Activated CD8-positive, alpha-beta T cell treated with anti-CD3 and anti-CD28 coated beads, Interleukin-2, amount 10 ng/mL, durations not matched to agents 7 days and 5 days (primary cell): ENCODE data around the gene CPNE2. TPM values are rescaled to one million over a fixed set of nuclear protein-coding genes. Genes with fewer than 3 reads are reported as not detected.

Experiments used
- ATAC-seq: fragments of 150-1000 bp; cut with Tn5 transposase; one replicate; pipeline ENCODE4 v1.10.0; 2021; ENCODE audit warnings: moderate library complexity
- CTCF ChIA-PET: fragments of 350-600 bp; sonication (Branson Sonifier 250); formaldehyde crosslinking; loops from one replicate; lab custom pipeline; 2021; ENCODE audit warnings: antibody characterized with exemption; lab: Charles Lee
- POLR2A ChIA-PET: fragments of 350-600 bp; sonication (Branson Sonifier 250); formaldehyde crosslinking; loops from one replicate; lab custom pipeline; 2021; ENCODE audit warnings: antibody characterized with exemption; lab: Charles Lee
- DNase-seq: peaks from one replicate; pipeline ENCODE4 v3.0.0-alpha.2; 2020
- H3K27ac Mint-ChIP-seq: one replicate; pipeline ENCODE4 v1.8.0; 2021; ENCODE audit warnings: mild to moderate bottlenecking, mixed read lengths
- H3K27me3 Mint-ChIP-seq: one replicate; pipeline ENCODE4 v1.8.0; 2021; ENCODE audit warnings: low read depth, mixed read lengths
- H3K36me3 Mint-ChIP-seq: one replicate; pipeline ENCODE4 v1.8.0; 2021; ENCODE audit warnings: low read depth, mixed read lengths
- H3K4me1 Mint-ChIP-seq: one replicate; pipeline ENCODE4 v1.8.0; 2021; ENCODE audit warnings: low read depth, mixed read lengths
- H3K4me3 Mint-ChIP-seq: one replicate; pipeline ENCODE4 v1.8.0; 2021; ENCODE audit warnings: mild to moderate bottlenecking, mixed read lengths
- H3K9me3 Mint-ChIP-seq: one replicate; pipeline ENCODE4 v1.8.0; 2022; ENCODE audit warnings: mixed read lengths; ENCODE audit not compliant: insufficient read depth
- total RNA-seq, 2 experiments: library from RNA; stranded (reverse); gene quantifications; one replicate each; pipeline ENCODE4 v1.2.3, GENCODE V29; 2021

CPNE2 gene
- total RNA-seq, 2 experiments from 2014 or later, result 11.3 to 12.5 TPM

- Mint-ChIP-seq H3K4me3 (no peak overlapping the region), H3K4me1 (peaks cover 20% of the 10 kb centered on the region), H3K9me3 (no peaks in the 10 kb centered on the region), H3K36me3 (no peaks in the 10 kb centered on the region), H3K27me3 (peaks cover 4% of the 10 kb centered on the region), H3K27ac (no peak overlapping the region)
- ChIA-PET POLR2A (no interaction called here), CTCF (interaction anchor here (1.0 to 4.0 kb wide), 4 partner anchors 10 to 27 kb away, joined by 3 to 13 read pairs (median 4); partner anchors contain the start of gene CPNE2)
- ATAC-seq, result no peak
- DNase-seq, result no peak
Measured at GRCh38 chr16:57110937-57111336, 18.6 kb downstream of the CPNE2 start.

DNA sequence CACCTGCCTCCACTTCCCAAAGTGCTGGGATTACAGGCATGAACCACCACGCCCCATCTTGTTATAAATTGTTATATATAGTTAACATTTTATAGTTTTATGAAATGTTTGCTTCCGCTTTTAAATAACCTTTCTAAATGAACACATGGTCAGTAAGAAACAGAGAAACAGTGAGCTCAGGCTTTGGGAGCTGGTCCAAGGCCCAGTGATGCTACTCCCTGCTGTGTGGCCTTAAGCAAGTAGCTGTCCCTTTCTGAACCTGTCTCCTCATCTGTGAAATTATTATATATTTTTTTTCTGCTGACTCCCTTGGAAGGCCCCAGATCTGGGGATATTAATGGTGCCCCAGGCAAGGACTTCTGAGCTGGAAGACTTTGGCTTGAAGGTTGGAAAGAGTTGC is 19.0 kb downstream of the CPNE2 start:
- no peak overlapping the region for H3K4me3 Mint-ChIP-seq
- no peaks in the 10 kb centered on the region for H3K36me3 Mint-ChIP-seq
- POLR2A ChIA-PET, result interaction anchor here (0.6 kb wide), 1 partner anchor 22 kb away, joined by 3 read pairs; no protein-coding TSS in a partner anchor
- CTCF ChIA-PET, result interaction anchor here (1.2 to 4.0 kb wide), 3 partner anchors 10 to 27 kb away, joined by 3 to 13 read pairs (median 5); partner anchors contain the start of gene CPNE2
- no peak overlapping the region for H3K27ac Mint-ChIP-seq
- H3K9me3 Mint-ChIP-seq, result no peaks in the 10 kb centered on the region
- peaks cover 15% of the 10 kb centered on the region for H3K4me1 Mint-ChIP-seq
- peaks cover 4% of the 10 kb centered on the region for H3K27me3 Mint-ChIP-seq
- no peak for ATAC-seq
- no peak for DNase-seq

GRCh38 chr16:57112403-57113041 is 20.1 kb downstream of the CPNE2 start:
- H3K4me3 Mint-ChIP-seq, result no peak overlapping the region
- ChIA-PET CTCF (interaction anchor here (1.0 to 4.0 kb wide), 4 partner anchors 11 to 28 kb away, joined by 3 to 13 read pairs (median 4); no protein-coding TSS in a partner anchor), POLR2A (no interaction called here)
- ATAC-seq (no peak), DNase-seq (no peak)
- H3K9me3 Mint-ChIP-seq, result no peaks in the 10 kb centered on the region
- H3K27me3 Mint-ChIP-seq, result peaks cover 4% of the 10 kb centered on the region
- no peak overlapping the region for H3K27ac Mint-ChIP-seq
- H3K4me1 Mint-ChIP-seq, result peaks cover 4% of the 10 kb centered on the region
- H3K36me3 Mint-ChIP-seq, result no peaks in the 10 kb centered on the region

GRCh38 chr16:57113042-57113453 is 20.7 kb downstream of the CPNE2 start:
- Mint-ChIP-seq H3K9me3 (no peaks in the 10 kb centered on the region), H3K27ac (no peak overlapping the region), H3K4me1 (peaks cover 2% of the 10 kb centered on the region), H3K4me3 (no peak overlapping the region), H3K36me3 (no peaks in the 10 kb centered on the region), H3K27me3 (peaks cover 4% of the 10 kb centered on the region)
- ATAC-seq, result no peak
- no peak for DNase-seq
- ChIA-PET POLR2A (no interaction called here), CTCF (interaction anchor here (1.0 to 4.0 kb wide), 3 partner anchors 13 to 29 kb away, joined by 3 to 13 read pairs (median 4); no protein-coding TSS in a partner anchor)

GRCh38 chr16:57113664-57114063 is 21.3 kb downstream of the CPNE2 start:
- DNase-seq (no peak), ATAC-seq (no peak)
- H3K27me3 Mint-ChIP-seq, result peaks cover 4% of the 10 kb centered on the region
- H3K4me1 Mint-ChIP-seq, result peaks cover 2% of the 10 kb centered on the region
- H3K9me3 Mint-ChIP-seq, result no peaks in the 10 kb centered on the region
- no peak overlapping the region for H3K4me3 Mint-ChIP-seq
- CTCF ChIA-PET, result interaction anchor here (1.0 to 4.0 kb wide), 4 partner anchors 13 to 29 kb away, joined by 3 to 13 read pairs (median 4); no protein-coding TSS in a partner anchor
- POLR2A ChIA-PET, result no interaction called here
- H3K27ac Mint-ChIP-seq, result no peak overlapping the region
- H3K36me3 Mint-ChIP-seq, result no peaks in the 10 kb centered on the region

DNA sequence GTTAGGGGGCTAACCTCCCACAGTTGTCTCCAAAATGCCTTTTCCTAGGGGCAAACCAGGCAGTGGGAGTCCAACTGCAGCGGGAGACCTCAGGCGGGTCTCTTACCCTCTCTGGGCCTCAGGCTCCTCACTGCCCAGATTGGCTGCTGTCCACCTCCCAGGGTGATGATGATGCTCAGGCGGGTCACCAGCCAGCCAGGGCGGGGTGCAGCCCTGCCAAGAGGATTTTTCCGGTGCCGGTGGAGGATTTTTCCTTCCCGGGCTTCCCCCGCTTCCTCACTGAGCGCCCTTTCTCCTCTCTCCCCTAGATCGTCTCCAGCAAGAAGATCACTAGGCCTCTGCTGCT is 22.8 kb downstream of the CPNE2 start:
- H3K9me3 Mint-ChIP-seq, result no peaks in the 10 kb centered on the region
- CTCF ChIA-PET, result interaction anchor here (1.2 kb wide), 1 partner anchor 22 kb away, joined by 4 read pairs; no protein-coding TSS in a partner anchor

DNA sequence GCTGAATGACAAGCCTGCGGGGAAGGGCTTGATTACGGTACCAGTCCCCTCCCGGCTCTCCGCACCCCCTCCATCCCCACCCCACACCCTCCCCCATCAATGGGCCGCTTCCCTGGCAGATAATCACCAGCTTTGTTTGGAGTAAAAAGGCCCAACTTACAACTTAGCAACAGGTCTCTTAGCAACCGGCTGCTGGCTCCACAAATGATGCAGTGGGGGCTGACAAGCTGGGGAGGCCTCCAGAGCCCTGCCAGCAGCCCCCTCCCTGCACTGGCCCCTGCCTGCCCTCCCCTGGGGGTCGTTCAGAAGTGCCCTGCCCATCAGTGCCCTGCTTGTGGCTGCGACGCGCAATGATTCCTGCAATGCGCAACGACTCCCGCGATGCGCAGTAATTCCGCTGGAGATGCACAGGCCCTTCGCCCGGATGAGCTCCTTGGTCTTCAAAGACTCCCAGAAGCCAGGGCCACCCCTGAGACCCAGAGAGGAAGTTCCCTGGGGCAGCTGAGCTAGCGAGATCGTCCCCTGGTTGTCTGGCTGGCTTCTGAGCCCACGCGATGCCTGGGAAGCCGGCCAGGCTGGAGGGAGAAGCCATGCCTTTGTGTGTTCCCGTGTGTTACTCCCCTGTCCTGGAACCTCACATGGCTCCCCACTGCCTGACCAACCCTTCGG is 23.3 kb downstream of the CPNE2 start:
- CTCF ChIA-PET, result interaction anchor here (1.2 kb wide), 1 partner anchor 22 kb away, joined by 4 read pairs; no protein-coding TSS in a partner anchor

More for the DNA sequence above, 22.8 kb downstream of the CPNE2 start:
- peaks cover 2% of the 10 kb centered on the region for H3K4me1 Mint-ChIP-seq
- H3K4me3 Mint-ChIP-seq, result no peak overlapping the region
- no peaks in the 10 kb centered on the region for H3K27me3 Mint-ChIP-seq
- ATAC-seq, result no peak
- POLR2A ChIA-PET, result no interaction called here
- H3K27ac Mint-ChIP-seq, result no peak overlapping the region
- H3K36me3 Mint-ChIP-seq, result no peaks in the 10 kb centered on the region
- DNase-seq, result no peak

DNA sequence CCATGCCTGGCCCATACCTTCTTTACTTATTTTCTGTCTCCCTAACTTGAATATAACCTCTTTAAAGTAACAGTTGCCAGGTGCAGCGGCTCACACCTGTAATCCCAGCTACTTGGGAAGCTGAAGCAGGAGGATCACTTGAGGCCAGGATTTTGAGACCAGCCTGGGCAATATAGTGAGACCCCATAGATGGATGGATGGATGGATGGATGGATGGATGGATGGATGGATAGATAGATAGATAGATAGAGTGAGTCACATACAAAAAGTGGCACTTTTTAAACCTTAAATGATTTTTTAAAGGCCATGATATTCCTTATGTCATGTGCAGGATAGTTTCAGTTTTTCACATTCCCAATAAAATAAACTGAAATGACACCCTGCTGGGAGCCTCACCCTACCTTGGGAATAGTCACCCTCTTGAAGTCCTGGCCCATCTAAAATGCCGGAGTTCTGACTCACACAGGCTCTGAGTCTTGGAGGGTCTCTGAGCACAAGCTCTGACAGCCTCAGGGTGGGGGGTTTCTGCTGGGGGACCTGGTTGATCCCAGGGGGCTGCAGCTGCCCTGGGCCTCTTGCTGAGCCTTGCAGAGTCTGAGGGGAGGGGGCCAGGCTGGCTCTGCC is 26.2 kb downstream of the CPNE2 start:
- Mint-ChIP-seq H3K36me3 (no peaks in the 10 kb centered on the region), H3K27me3 (no peaks in the 10 kb centered on the region), H3K27ac (no peak overlapping the region), H3K4me3 (no peak overlapping the region), H3K9me3 (no peaks in the 10 kb centered on the region), H3K4me1 (peaks cover 7% of the 10 kb centered on the region)
- DNase-seq (no peak), ATAC-seq (no peak)
- ChIA-PET POLR2A (no interaction called here), CTCF (interaction anchor here (1.0 to 1.8 kb wide), 2 partner anchors 24 to 35 kb away, joined by 3 to 5 read pairs; no protein-coding TSS in a partner anchor)

More for the DNA sequence above, 23.3 kb downstream of the CPNE2 start:
- H3K4me3 Mint-ChIP-seq, result no peak overlapping the region
- peaks cover 2% of the 10 kb centered on the region for H3K4me1 Mint-ChIP-seq
- H3K27me3 Mint-ChIP-seq, result no peaks in the 10 kb centered on the region
- no peak for DNase-seq
- no peak for ATAC-seq
- no peaks in the 10 kb centered on the region for H3K36me3 Mint-ChIP-seq
- POLR2A ChIA-PET, result no interaction called here
- H3K27ac Mint-ChIP-seq, result no peak overlapping the region
- no peaks in the 10 kb centered on the region for H3K9me3 Mint-ChIP-seq

GRCh38 chr16:57123216-57123973 is 31.0 kb downstream of the CPNE2 start:
- CTCF ChIA-PET, result interaction anchor here (0.9 to 1.5 kb wide), 3 partner anchors 12 to 44 kb away, joined by 4 to 8 read pairs (median 4); partner anchors contain the start of gene CPNE2
- DNase-seq, result no peak

GRCh38 chr16:57123974-57124674 is 31.7 kb downstream of the CPNE2 start:
- no peak overlapping the region for H3K4me3 Mint-ChIP-seq
- DNase-seq (no peak), ATAC-seq (no peak)
- ChIA-PET CTCF (interaction anchor here (0.9 to 1.5 kb wide), 3 partner anchors 11 to 43 kb away, joined by 4 to 8 read pairs (median 4); partner anchors contain the start of gene CPNE2), POLR2A (no interaction called here)
- H3K27me3 Mint-ChIP-seq, result no peaks in the 10 kb centered on the region
- H3K4me1 Mint-ChIP-seq, result peaks cover 52% of the 10 kb centered on the region
- H3K9me3 Mint-ChIP-seq, result no peaks in the 10 kb centered on the region
- peaks cover 2% of the 10 kb centered on the region for H3K36me3 Mint-ChIP-seq
- peak overlapping the region; percentile 80 for H3K27ac Mint-ChIP-seq

More at GRCh38 chr16:57123216-57123973, 31.0 kb downstream of the CPNE2 start:
- POLR2A ChIA-PET, result interaction anchor here (0.8 kb wide), 1 partner anchor 16 kb away, joined by 4 read pairs; no protein-coding TSS in a partner anchor
- peak overlapping the region; percentile 80 for H3K27ac Mint-ChIP-seq
- H3K4me3 Mint-ChIP-seq, result no peak overlapping the region
- ATAC-seq, result no peak
- H3K4me1 Mint-ChIP-seq, result peaks cover 45% of the 10 kb centered on the region
- H3K27me3 Mint-ChIP-seq, result no peaks in the 10 kb centered on the region
- H3K9me3 Mint-ChIP-seq, result no peaks in the 10 kb centered on the region
- H3K36me3 Mint-ChIP-seq, result peaks cover 2% of the 10 kb centered on the region
